GM23248 (cell line): ENCODE data around the gene IQGAP2. TPM values are rescaled to one million over a fixed set of nuclear protein-coding genes. Genes with fewer than 3 reads are reported as not detected.

Experiments
- DNase-seq: peaks from one replicate; pipeline ENCODE4 v3.0.0-alpha.2; 2015
- H2AFZ ChIP-seq: fragments of 200-600 bp; sonication (generic); 2 replicates; pipeline ENCODE4 v1.6.1; 2016; ENCODE audit warnings: antibody characterized with exemption
- H3F3A ChIP-seq: fragments of 200-600 bp; sonication (generic); 2 replicates; pipeline ENCODE4 v1.6.1; 2016; ENCODE audit warnings: mild to moderate bottlenecking, antibody characterized with exemption, mixed run types; ENCODE audit not compliant: insufficient read depth
- H3K27ac ChIP-seq: fragments of 200-600 bp; sonication (generic); 2 replicates; pipeline ENCODE4 v1.5.1; 2016; ENCODE audit warnings: mild to moderate bottlenecking
- H3K27me3 ChIP-seq: fragments of 200-600 bp; sonication (generic); replicated peaks from 2 replicates; pipeline ENCODE4 v1.6.1; 2016; ENCODE audit warnings: mild to moderate bottlenecking; ENCODE audit not compliant: insufficient read depth
- H3K36me3 ChIP-seq: fragments of 200-600 bp; sonication (generic); 2 replicates; pipeline ENCODE4 v1.6.1; 2016; ENCODE audit warnings: low read depth, mild to moderate bottlenecking
- H3K4me1 ChIP-seq: fragments of 200-600 bp; sonication (generic); 2 replicates; pipeline ENCODE4 v1.6.1; 2016; ENCODE audit warnings: mild to moderate bottlenecking; ENCODE audit not compliant: insufficient read depth
- H3K4me2 ChIP-seq: fragments of 200-600 bp; sonication (generic); one replicate; pipeline ENCODE4 v1.6.1; 2016; ENCODE audit warnings: mild to moderate bottlenecking; ENCODE audit not compliant: unreplicated experiment
- H3K4me3 ChIP-seq: fragments of 200-600 bp; sonication (generic); 2 replicates; pipeline ENCODE4 v1.5.1; 2016; ENCODE audit warnings: mild to moderate bottlenecking
- H3K79me2 ChIP-seq: fragments of 200-600 bp; sonication (generic); 2 replicates; pipeline ENCODE4 v1.6.1; 2016; ENCODE audit warnings: mild to moderate bottlenecking; ENCODE audit not compliant: insufficient read depth
- H3K9ac ChIP-seq: fragments of 200-600 bp; sonication (generic); 2 replicates; pipeline ENCODE4 v1.6.1; 2016; ENCODE audit warnings: mild to moderate bottlenecking
- H3K9me2 ChIP-seq: fragments of 200-600 bp; sonication (generic); 2 replicates; pipeline ENCODE4 v1.6.1; 2016; ENCODE audit warnings: mixed run types, mild to moderate bottlenecking, moderate library complexity; ENCODE audit not compliant: insufficient read depth
- H3K9me3 ChIP-seq: fragments of 200-600 bp; sonication (generic); one replicate; pipeline ENCODE4 v1.6.1; 2017; ENCODE audit warnings: low read depth
- H4K20me1 ChIP-seq: fragments of 200-600 bp; sonication (generic); 2 replicates; pipeline ENCODE4 v1.6.0; 2016; ENCODE audit not compliant: insufficient read depth
- EZH2 ChIP-seq: fragments of 200-600 bp; sonication (generic); IDR thresholded peaks from 2 replicates; pipeline ENCODE4 v1.6.1; 2018; ENCODE audit warnings: antibody characterized with exemption, mild to moderate bottlenecking; ENCODE audit not compliant: insufficient read depth, poor library complexity, severe bottlenecking
- EZH2phosphoT487 ChIP-seq: fragments of 200-600 bp; sonication (generic); IDR thresholded peaks from 2 replicates; pipeline ENCODE4 v1.6.1; 2018; ENCODE audit warnings: antibody characterized with exemption, moderate library complexity, mild to moderate bottlenecking, low read depth; ENCODE audit not compliant: insufficient read depth
- WGBS, 2 experiments: methylation state at CpG; one replicate each; pipeline ENCODE4 v1.1.6; 2015 to 2017; ENCODE audit warnings: low lambda C conversion rate in 2 of 2, low coverage in 1 of 2; ENCODE audit errors: missing lambda C conversion rate in 2 of 2; 5-methylcytosine and 5-hydroxymethylcytosine counted together
- in situ Hi-C: fragments of 300-500 bp; cut with MboI; formaldehyde crosslinking; loops from 2 replicates; pipeline ENCODE4 v1.15.0; 2020
- polyA plus RNA-seq: library from polyadenylated mRNA; unstranded; fragments of >200 nt; fragmentation: Nextera tagmentation; extraction: Ambion mirVana; gene quantifications from 2 replicates; pipeline ENCODE4 v1.2.1, GENCODE V29; 2016
- total RNA-seq: library from RNA; depleted of rRNA; stranded (reverse); fragments of >200 nt; shearing (Covaris generic); gene quantifications from 2 replicates; pipeline ENCODE4 v1.2.3, GENCODE V29; 2014

Gene IQGAP2
- total and polyA plus RNA-seq, 2 experiments from 2014 or later, result 0.11 TPM; not detected in 1

- Histone ChIP-seq H3K36me3 (no peaks in the 10 kb centered on the region), H3K9me2 (no peaks in the 10 kb centered on the region), H3K4me3 (no peak overlapping the region), H3K79me2 (no peaks in the 10 kb centered on the region), H3K4me2 (no peak overlapping the region), H2AFZ (no peak overlapping the region), H3F3A (no peaks in the 10 kb centered on the region), H3K4me1 (no peaks in the 10 kb centered on the region), H3K27me3 (0 out of 2 replicates have a peak, but pooled peaks cover 3% of the 10 kb centered on the region), H4K20me1 (no peaks in the 10 kb centered on the region), H3K9me3 (no peaks in the 10 kb centered on the region), H3K9ac (no peak overlapping the region), H3K27ac (no peak overlapping the region)
- no peak for DNase-seq
- in situ Hi-C loops, result no loop called here
- WGBS, 2 experiments, result 27 to 35% methylated on average over 4 of the region's 4 CpGs
- TF ChIP-seq EZH2 (no peak), EZH2phosphoT487 (no peak)
Observed at GRCh38 chr5:76545184-76545583, 142.1 kb downstream of the IQGAP2 start.

GRCh38 chr5:76546497-76547102 lies 143.5 kb downstream of the IQGAP2 start:
- TF ChIP-seq EZH2phosphoT487, result no peak
- no peak for TF ChIP-seq EZH2
- H3K9ac ChIP-seq, result no peak overlapping the region
- in situ Hi-C loops, result no loop called here
- H3K27ac ChIP-seq, result no peak overlapping the region
- no peaks in the 10 kb centered on the region for H3K9me2 ChIP-seq
- no peak for DNase-seq
- no peaks in the 10 kb centered on the region for H3F3A ChIP-seq
- WGBS, 2 experiments, result 48% methylated on average over 8 of the region's 8 CpGs
- H3K4me1 ChIP-seq, result no peaks in the 10 kb centered on the region
- H2AFZ ChIP-seq, result no peak overlapping the region
- H4K20me1 ChIP-seq, result no peaks in the 10 kb centered on the region
- no peaks in the 10 kb centered on the region for H3K36me3 ChIP-seq
- H3K4me3 ChIP-seq, result no peak overlapping the region
- H3K79me2 ChIP-seq, result no peaks in the 10 kb centered on the region
- H3K4me2 ChIP-seq, result no peak overlapping the region
- H3K27me3 ChIP-seq, result 0 out of 2 replicates have a peak, but pooled peaks cover 3% of the 10 kb centered on the region
- H3K9me3 ChIP-seq, result no peaks in the 10 kb centered on the region

GRCh38 chr5:76547242-76547890 lies 144.3 kb downstream of the IQGAP2 start:
- Histone ChIP-seq H3K9ac (no peak overlapping the region), H3K27ac (no peak overlapping the region), H3K9me2 (no peaks in the 10 kb centered on the region), H3K9me3 (no peaks in the 10 kb centered on the region), H3K4me2 (no peak overlapping the region), H3K27me3 (0 out of 2 replicates have a peak, but pooled peaks cover 7% of the 10 kb centered on the region), H3K4me3 (no peak overlapping the region), H3K4me1 (no peaks in the 10 kb centered on the region), H2AFZ (no peak overlapping the region), H4K20me1 (no peaks in the 10 kb centered on the region), H3K36me3 (no peaks in the 10 kb centered on the region), H3K79me2 (no peaks in the 10 kb centered on the region), H3F3A (no peaks in the 10 kb centered on the region)
- TF ChIP-seq EZH2 (no peak), EZH2phosphoT487 (no peak)
- WGBS, 2 experiments, result 1 to 2% methylated on average over 4 of the region's 4 CpGs
- peak; percentile 4 for DNase-seq
- in situ Hi-C loops, result no loop called here

- H3K9me3 ChIP-seq, result no peaks in the 10 kb centered on the region
- 42 to 49% methylated on average over 3 of the region's 3 CpGs for WGBS, 2 experiments
- no peak for DNase-seq
- no peaks in the 10 kb centered on the region for H3K9me2 ChIP-seq
- H3K27ac ChIP-seq, result no peak overlapping the region
- H3K36me3 ChIP-seq, result no peaks in the 10 kb centered on the region
- no peaks in the 10 kb centered on the region for H4K20me1 ChIP-seq
- TF ChIP-seq EZH2, result no peak
- no peak overlapping the region for H2AFZ ChIP-seq
- no peaks in the 10 kb centered on the region for H3K79me2 ChIP-seq
- H3K27me3 ChIP-seq, result 0 out of 2 replicates have a peak, but pooled peaks cover 8% of the 10 kb centered on the region
- in situ Hi-C loops, result no loop called here
- H3F3A ChIP-seq, result no peaks in the 10 kb centered on the region
- no peak overlapping the region for H3K9ac ChIP-seq
- no peaks in the 10 kb centered on the region for H3K4me1 ChIP-seq
- H3K4me3 ChIP-seq, result no peak overlapping the region
- H3K4me2 ChIP-seq, result no peak overlapping the region
Observed at GRCh38 chr5:76547891-76548524, 144.9 kb downstream of the IQGAP2 start.
